ENCODE measurements around the gene SHCBP1.

Gene SHCBP1

GRCh38 chr16:46613352-46613751 is 7.8 kb downstream of the SHCBP1 start:
- DNase-seq: no peak

- DNase-seq: no peak
These were observed 9.1 kb downstream of the SHCBP1 start for GRCh38 chr16:46612121-46612520.

- no peak for DNase-seq
These were observed 13.7 kb downstream of the SHCBP1 start for GRCh38 chr16:46607529-46607928.

- no peak for DNase-seq
These were observed 14.9 kb downstream of the SHCBP1 start for GRCh38 chr16:46606231-46606630.

GRCh38 chr16:46591257-46591656 is 29.9 kb downstream of the SHCBP1 start:
- no peak for DNase-seq

GRCh38 chr16:46586011-46586577 is 35.1 kb downstream of the SHCBP1 start:
- no peak for DNase-seq

GRCh38 chr16:46583036-46583435 is 38.1 kb downstream of the SHCBP1 start:
- DNase-seq: no peak

- DNase-seq: no peak
These were observed 38.9 kb downstream of the SHCBP1 start for GRCh38 chr16:46582313-46582712.

GRCh38 chr16:46577988-46578579 is 43.1 kb downstream of the SHCBP1 start:
- DNase-seq: no peak

- DNase-seq: no peak
These were observed 47.4 kb downstream of the SHCBP1 start for GRCh38 chr16:46573834-46574159.

- no peak for DNase-seq
These were observed 48.0 kb downstream of the SHCBP1 start for GRCh38 chr16:46573008-46573833.

- no peak for DNase-seq
These were observed 51.9 kb downstream of the SHCBP1 start for GRCh38 chr16:46569231-46569735.

GRCh38 chr16:46568472-46569230 is 52.5 kb downstream of the SHCBP1 start:
- DNase-seq: no peak

- no peak for DNase-seq
These were observed 58.2 kb downstream of the SHCBP1 start for GRCh38 chr16:46562979-46563378.

GRCh38 chr16:46558018-46558417 is 63.2 kb downstream of the SHCBP1 start:
- no peak for DNase-seq

GRCh38 chr16:46555951-46556350 is 65.2 kb downstream of the SHCBP1 start:
- no peak for DNase-seq

- DNase-seq: peak; percentile 24
These were observed 66.7 kb downstream of the SHCBP1 start for GRCh38 chr16:46554435-46554834.

- no peak for DNase-seq
These were observed 71.7 kb downstream of the SHCBP1 start for GRCh38 chr16:46549477-46549876.

Measured in activated T-cell treated with anti-CD3 and anti-CD28 coated beads for 4 hours (primary cell).